ENCODE data around the gene IQGAP2.

Gene IQGAP2

DNA sequence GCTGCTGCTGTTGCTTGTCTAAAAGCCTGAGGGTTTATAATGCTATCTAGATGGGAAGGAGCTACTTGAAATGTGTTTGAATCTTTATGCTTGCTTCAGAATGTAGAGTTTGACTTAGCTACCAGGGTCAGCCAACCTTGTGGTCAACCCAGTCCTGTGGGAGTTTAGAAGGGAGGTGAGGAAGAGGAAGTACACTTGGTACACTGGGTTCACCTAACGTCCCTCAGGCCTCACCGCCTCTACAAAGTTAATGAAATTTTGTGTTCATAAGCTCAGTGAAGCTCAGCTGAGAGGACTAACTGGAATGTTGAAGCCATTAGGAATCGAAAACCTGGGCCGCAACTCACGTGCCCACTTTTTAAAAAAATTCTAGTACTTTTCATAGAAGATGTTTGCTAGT, 10.7 kb downstream of the IQGAP2 start:
- Histone ChIP-seq H3K9me3 (ENCODE audit: control insufficient read depth, insufficient read depth, low read length) (no peaks in the 10 kb centered on the region), H3K4me2 (ENCODE audit: low read length) (no peak overlapping the region), H3K9me2 (replicated peaks; ENCODE audit: control insufficient read depth, low read length) (no peaks in the 10 kb centered on the region), H3K79me2 (ENCODE audit: control insufficient read depth, low read length) (peaks cover 90% of the 10 kb centered on the region), H4K20me1 (ENCODE audit: control insufficient read depth, insufficient read depth, low read depth, low read length) (0 out of 2 replicates have a peak, but pooled peaks cover 8% of the 10 kb centered on the region), H3K4me3 (ENCODE audit: low read length) (no peak overlapping the region), H3K27me3 (ENCODE audit: control insufficient read depth, low read length) (no peaks in the 10 kb centered on the region), H3F3A (ENCODE audit: control insufficient read depth, insufficient read depth) (no peaks in the 10 kb centered on the region), H3K27ac (ENCODE audit: low read depth, low read length) (no peak overlapping the region), H3K36me3 (ENCODE audit: control insufficient read depth, low read length) (peaks cover 10% of the 10 kb centered on the region), H3K4me1 (ENCODE audit: control insufficient read depth, low read length) (peaks cover 41% of the 10 kb centered on the region)
- no peak for TF ChIP-seq EZH2phosphoT487 (IDR thresholded peaks at IDR 0.05; ENCODE audit: borderline replicate concordance, low read length)
- no peak for TF ChIP-seq CTCF (IDR thresholded peaks at IDR 0.05; ENCODE audit: low read depth, low read length, poor library complexity, severe bottlenecking)

DNA sequence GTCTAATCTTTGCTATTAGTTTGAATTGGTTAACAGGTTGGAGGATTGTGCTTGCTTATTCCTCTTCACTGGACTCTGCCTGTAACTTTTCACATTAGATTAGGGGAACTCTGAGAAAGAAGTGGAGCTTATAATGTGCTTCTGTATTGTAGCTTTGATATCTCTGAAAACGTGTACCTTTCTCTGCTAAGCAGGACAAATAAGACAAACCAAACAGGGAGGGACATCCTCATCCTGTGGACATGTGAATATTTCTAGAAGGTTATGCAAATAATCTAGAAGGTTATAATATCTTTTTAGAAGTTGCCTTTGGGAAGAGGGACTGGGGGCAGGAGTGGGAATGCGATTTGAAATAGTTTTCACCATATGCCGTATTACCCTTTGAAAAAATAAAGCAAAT, 11.7 kb downstream of the IQGAP2 start:
- peaks cover 36% of the 10 kb centered on the region for H3K4me1 ChIP-seq (ENCODE audit: control insufficient read depth, low read length)
- H3K27ac ChIP-seq (ENCODE audit: low read depth, low read length), result no peak overlapping the region
- H3K79me2 ChIP-seq (ENCODE audit: control insufficient read depth, low read length), result peaks cover 85% of the 10 kb centered on the region
- no peaks in the 10 kb centered on the region for H3F3A ChIP-seq (ENCODE audit: control insufficient read depth, insufficient read depth)
- no peak overlapping the region for H3K4me2 ChIP-seq (ENCODE audit: low read length)
- no peak for TF ChIP-seq CTCF (IDR thresholded peaks at IDR 0.05; ENCODE audit: low read depth, low read length, poor library complexity, severe bottlenecking)
- peaks cover 10% of the 10 kb centered on the region for H3K36me3 ChIP-seq (ENCODE audit: control insufficient read depth, low read length)
- no peaks in the 10 kb centered on the region for H3K9me2 ChIP-seq (replicated peaks; ENCODE audit: control insufficient read depth, low read length)
- no peak overlapping the region for H3K4me3 ChIP-seq (ENCODE audit: low read length)
- H3K9me3 ChIP-seq (ENCODE audit: control insufficient read depth, insufficient read depth, low read length), result no peaks in the 10 kb centered on the region
- 0 out of 2 replicates have a peak, but pooled peaks cover 4% of the 10 kb centered on the region for H4K20me1 ChIP-seq (ENCODE audit: control insufficient read depth, insufficient read depth, low read depth, low read length)
- no peaks in the 10 kb centered on the region for H3K27me3 ChIP-seq (ENCODE audit: control insufficient read depth, low read length)

GRCh38 chr5:76415855-76416254, 12.8 kb downstream of the IQGAP2 start:
- no peaks in the 10 kb centered on the region for H3F3A ChIP-seq (ENCODE audit: control insufficient read depth, insufficient read depth)
- peaks cover 8% of the 10 kb centered on the region for H3K36me3 ChIP-seq (ENCODE audit: control insufficient read depth, low read length)
- H3K4me3 ChIP-seq (ENCODE audit: low read length), result no peak overlapping the region
- H3K9me3 ChIP-seq (ENCODE audit: control insufficient read depth, insufficient read depth, low read length), result no peaks in the 10 kb centered on the region
- H3K27me3 ChIP-seq (ENCODE audit: control insufficient read depth, low read length), result no peaks in the 10 kb centered on the region
- no peak for TF ChIP-seq EZH2phosphoT487 (IDR thresholded peaks at IDR 0.05; ENCODE audit: borderline replicate concordance, low read length)
- TF ChIP-seq CTCF (IDR thresholded peaks at IDR 0.05; ENCODE audit: low read depth, low read length, poor library complexity, severe bottlenecking), result no peak
- no peak overlapping the region for H3K4me2 ChIP-seq (ENCODE audit: low read length)
- 0 out of 2 replicates have a peak, but pooled peaks cover 2% of the 10 kb centered on the region for H4K20me1 ChIP-seq (ENCODE audit: control insufficient read depth, insufficient read depth, low read depth, low read length)
- H3K4me1 ChIP-seq (ENCODE audit: control insufficient read depth, low read length), result peaks cover 29% of the 10 kb centered on the region
- no peak overlapping the region for H3K27ac ChIP-seq (ENCODE audit: low read depth, low read length)
- no peaks in the 10 kb centered on the region for H3K9me2 ChIP-seq (replicated peaks; ENCODE audit: control insufficient read depth, low read length)
- H3K79me2 ChIP-seq (ENCODE audit: control insufficient read depth, low read length), result peaks cover 80% of the 10 kb centered on the region

All from DOHH2 (cell line).